GM19043 (cell line): Measurements from ENCODE around the gene HYAL4.
"Not testable (repeated sequence)": the region's sequence is repeated elsewhere in the genome, so short reads cannot be mapped to it uniquely, and the experiment has no call there.

ENCODE experiments used
- ATAC-seq: cut with Tn5 transposase; IDR thresholded peaks from one replicate; pipeline ENCODE4 v1.9.1; 2021; ENCODE audit warnings: low read depth; ENCODE audit not compliant: unreplicated experiment

Gene HYAL4, protein sequence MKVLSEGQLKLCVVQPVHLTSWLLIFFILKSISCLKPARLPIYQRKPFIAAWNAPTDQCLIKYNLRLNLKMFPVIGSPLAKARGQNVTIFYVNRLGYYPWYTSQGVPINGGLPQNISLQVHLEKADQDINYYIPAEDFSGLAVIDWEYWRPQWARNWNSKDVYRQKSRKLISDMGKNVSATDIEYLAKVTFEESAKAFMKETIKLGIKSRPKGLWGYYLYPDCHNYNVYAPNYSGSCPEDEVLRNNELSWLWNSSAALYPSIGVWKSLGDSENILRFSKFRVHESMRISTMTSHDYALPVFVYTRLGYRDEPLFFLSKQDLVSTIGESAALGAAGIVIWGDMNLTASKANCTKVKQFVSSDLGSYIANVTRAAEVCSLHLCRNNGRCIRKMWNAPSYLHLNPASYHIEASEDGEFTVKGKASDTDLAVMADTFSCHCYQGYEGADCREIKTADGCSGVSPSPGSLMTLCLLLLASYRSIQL

GRCh38 chr7:123844712-123845219 lies at the start of gene HYAL4:
Gene HYAL4 (plus strand): TSS chr7:123845169. CDS start chr7:123868274, 23,105 bp downstream.
- ATAC-seq = no peak

GRCh38 chr7:123795917-123796316 lies 49.1 kb upstream of the HYAL4 start:
- ATAC-seq = no peak

DNA sequence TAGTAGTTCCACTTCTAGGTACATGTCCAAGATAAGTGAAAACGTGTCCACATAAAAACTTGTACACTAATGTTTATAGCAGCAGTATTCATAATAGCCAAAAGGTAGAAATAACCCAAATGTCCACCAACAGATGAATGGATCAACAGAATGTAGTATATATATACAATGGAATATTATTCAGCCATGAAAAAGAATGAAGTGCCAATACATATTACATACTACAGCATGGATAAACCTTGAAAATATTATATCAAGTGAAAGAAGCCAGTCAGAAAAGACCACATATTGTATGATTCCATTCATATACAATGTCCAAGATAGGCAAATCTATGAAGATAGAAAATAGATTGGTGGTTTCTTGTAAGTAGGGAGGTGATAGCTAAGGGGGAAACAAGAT lies 48.4 kb upstream of the HYAL4 start:
- no peak for ATAC-seq

DNA sequence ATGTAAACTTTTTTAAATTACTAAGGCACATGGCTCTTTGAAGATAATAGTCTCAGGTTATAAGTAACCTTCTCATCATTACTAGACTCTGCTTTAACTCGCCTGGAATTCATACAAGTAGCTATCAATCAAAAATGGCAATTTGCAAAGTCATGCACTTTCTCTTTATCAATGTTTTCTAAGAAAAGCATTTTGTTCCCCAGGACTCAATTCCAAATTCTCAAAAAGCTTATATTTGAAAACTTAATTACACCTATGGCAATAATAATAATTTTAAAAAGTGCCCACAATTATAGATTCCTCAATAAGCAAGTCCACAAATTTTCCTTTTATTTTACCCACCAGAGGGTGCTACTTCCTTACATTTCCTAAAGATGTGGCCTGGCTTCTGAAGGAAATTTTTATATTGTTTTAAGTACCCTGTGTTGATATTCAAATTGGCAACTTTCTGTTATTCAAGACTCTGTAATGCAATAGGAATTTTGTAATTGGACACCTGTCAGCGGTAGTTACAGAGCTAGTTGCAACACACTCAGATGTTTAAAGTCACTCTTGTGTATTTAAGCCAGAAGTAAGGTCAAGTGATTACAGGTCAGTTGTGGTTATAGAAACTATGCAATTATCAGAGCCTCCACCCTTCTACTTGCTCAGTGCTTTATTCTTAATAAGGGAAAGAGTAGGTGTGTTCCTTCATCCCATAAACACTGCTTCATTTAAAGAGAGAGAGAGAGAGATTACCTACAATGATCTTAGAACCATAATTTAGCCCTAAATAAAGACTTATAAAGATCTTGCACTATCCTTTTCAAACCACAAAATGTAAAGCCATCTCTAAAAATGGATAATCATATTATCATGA lies 47.1 kb upstream of the HYAL4 start:
- no peak for ATAC-seq

GRCh38 chr7:123798532-123799188 lies 46.3 kb upstream of the HYAL4 start:
- ATAC-seq = no peak

GRCh38 chr7:123802249-123802648 lies 42.7 kb upstream of the HYAL4 start:
- no peak for ATAC-seq

DNA sequence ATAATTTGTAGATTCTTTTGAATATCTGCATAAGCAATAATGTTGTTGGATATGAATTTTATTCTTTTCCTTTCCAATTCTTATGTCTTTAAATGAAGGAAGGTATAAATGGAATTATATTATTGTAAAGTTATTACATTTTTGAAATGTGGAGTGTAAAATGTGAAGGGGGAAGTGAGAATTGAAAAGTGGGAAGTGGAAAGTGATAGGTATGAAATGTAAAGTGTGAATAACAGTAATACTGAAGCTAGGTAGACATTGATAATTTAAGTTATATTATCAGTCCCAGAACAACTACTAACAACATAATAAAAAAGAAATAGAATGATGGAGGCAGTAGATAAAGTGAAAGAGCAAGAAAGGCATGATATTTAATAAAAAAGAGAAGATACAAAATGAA lies 39.7 kb upstream of the HYAL4 start:
- ATAC-seq = no peak

DNA sequence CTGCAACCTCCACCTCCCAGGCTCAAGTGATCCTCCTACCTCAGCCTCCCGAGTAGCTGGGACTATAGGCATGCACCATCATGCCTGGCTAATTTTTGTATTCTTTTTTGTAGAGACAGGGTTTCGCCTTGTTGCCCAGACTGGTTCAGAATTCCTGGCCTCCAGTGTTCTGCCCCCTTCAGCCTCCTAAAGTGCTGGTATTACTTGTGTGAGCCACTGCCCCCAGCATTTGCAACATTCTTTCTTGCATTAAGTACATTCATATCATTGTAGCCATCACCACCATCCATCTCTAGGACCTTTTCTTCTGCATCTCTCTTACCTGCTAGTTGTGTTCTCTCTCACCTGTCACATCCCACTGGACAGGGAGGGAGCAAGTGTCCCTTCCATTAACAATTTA lies 35.5 kb upstream of the HYAL4 start:
- ATAC-seq = no peak

DNA sequence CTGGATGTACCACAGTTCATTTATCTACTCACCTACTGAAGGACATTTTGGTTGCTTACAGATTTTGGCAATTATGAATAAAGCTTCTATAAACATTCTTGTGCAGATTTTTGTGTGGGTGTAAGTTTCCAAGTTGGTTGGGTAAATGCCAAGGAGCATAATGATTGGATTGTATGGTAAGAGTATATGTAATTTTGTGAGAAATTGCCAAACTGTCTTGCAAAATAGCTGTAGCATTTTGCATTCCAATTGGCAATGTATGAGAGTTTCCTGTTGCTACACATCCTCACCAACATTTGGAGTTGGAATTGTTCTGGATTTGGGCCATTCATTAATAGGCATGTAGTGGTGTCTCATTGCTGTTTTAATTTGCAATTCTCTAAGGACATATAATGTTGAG lies 33.9 kb upstream of the HYAL4 start:
- ATAC-seq = no peak

DNA sequence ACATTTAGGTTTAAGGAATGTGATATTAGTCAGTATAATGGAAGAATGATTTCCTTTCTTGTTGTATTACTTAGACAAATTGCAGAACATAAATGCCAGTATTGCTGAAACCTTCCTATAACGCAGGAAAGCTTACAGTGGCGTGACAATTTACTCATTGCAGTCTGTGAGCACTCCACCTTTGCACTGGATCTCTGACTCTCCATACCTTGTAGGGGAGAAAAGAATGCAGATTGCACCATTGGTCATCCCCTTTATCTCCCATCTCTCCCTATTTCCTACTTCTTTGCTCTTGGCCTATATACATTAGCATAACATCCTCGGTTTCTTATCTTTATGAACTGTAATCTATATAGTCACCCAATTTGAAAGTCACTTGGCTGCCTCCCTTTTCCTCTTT lies 28.1 kb upstream of the HYAL4 start:
- ATAC-seq = no peak

- ATAC-seq = no peak
These were observed 26.0 kb upstream of the HYAL4 start for GRCh38 chr7:123819001-123819400.

- not testable (repeated sequence) for ATAC-seq
These were observed 25.2 kb upstream of the HYAL4 start for GRCh38 chr7:123819795-123820194.

- ATAC-seq = no peak
These were observed 24.1 kb upstream of the HYAL4 start for GRCh38 chr7:123820864-123821263.

DNA sequence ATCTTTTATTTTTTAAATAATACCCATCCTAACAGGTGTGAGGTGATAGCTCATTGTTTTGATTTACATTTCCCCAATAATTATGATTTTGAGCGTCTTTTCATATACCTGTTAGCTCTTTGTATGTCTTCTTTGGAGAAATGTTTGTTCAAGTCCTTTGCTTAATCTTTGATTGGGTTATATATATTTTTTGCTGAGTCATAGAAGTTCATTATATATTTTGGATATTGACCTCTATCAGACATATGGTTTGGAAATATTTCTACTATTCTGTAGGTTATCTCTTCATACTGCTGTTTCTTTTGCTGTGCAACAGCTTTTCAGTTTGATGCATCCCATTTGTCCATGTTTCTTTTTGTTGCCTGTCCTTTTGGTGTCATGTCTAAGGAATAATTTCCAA lies 23.6 kb upstream of the HYAL4 start:
- ATAC-seq = no peak

GRCh38 chr7:123823898-123824753 lies 20.8 kb upstream of the HYAL4 start:
- ATAC-seq = peak; percentile 81

DNA sequence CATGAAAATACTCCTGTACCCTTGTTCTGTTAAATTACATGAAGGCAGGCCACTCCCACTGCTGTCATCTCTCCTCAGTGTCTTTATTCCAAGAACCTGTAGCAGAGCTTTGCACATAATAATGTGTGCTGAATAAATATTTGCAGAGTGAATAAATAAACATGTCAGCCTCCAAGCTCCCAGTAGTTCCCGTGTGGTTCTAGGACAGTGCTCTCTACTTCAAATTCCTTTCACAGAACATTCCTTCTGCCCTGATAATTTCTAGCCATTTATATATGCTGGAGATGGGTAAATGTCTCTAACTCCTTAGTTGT lies 20.3 kb upstream of the HYAL4 start:
- peak; percentile 32 for ATAC-seq

GRCh38 chr7:123828805-123829204 lies 16.2 kb upstream of the HYAL4 start:
- no peak for ATAC-seq

DNA sequence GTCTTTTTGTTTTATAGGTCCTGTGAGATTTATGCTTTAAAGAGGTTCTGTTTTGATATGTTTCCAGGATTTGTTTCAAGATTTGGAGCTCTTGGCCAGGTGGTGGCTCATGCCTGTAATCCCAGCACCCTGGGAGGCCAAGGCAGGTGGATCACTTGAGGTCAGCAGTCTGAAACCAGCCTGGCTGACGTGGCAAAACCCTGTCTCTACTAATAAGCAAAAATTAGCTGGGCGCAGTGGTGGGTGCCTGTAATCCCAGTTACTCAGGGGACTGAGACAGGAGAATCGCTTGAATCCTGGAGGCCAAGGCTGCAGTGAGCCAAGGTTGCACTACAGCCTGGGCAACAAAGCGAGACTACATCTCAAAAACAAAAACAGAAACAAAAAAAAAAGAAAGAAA lies 8.3 kb upstream of the HYAL4 start:
- ATAC-seq = no peak

- not testable (repeated sequence) for ATAC-seq
These were observed 5.9 kb upstream of the HYAL4 start for GRCh38 chr7:123839106-123839505.

DNA sequence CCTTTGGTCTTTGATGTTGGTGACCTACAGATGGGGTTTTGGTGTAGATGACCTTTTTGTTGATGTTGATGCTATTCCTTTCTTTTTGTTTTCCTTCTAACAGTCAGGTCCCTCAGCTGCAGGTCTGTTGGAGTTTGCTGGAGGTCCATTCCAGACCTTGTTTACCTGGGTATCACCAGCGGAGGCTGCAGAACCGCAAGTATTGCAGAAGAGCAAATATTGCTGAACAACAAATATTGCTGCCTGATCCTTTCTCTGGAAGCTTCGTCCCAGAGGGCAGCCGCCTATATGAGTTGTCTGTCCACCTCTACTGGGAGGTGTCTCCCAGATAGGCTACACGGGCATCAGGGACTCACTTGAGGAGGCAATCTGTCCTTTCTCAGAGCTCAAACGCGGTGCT lies 827 bp upstream of the HYAL4 start:
- not testable (repeated sequence) for ATAC-seq
